DOHH2 (cell line): ENCODE measurements around the gene SFPQ.

Experiments
- CTCF ChIP-seq: fragments of 200-600 bp; sonication (generic); IDR thresholded peaks from one replicate; pipeline ENCODE4 v1.5.1; 2014; ENCODE audit warnings: antibody characterized with exemption, mild to moderate bottlenecking, low read depth, low read length; ENCODE audit not compliant: poor library complexity, severe bottlenecking
- EZH2phosphoT487 ChIP-seq: fragments of 200-600 bp; sonication (generic); IDR thresholded peaks from 2 replicates; pipeline ENCODE4 v1.6.1; 2017; ENCODE audit warnings: borderline replicate concordance, mild to moderate bottlenecking, antibody characterized with exemption, low read length, moderate library complexity, mixed read lengths

GRCh38 chr1:35220976-35221375 lies 28.0 kb upstream of the SFPQ start:
- TF ChIP-seq EZH2phosphoT487 (no peak), CTCF (peak; percentile 55)
